Neural progenitor cell (in vitro differentiated cells): ENCODE measurements around the gene RAB3IL1.

Experiments used
- CTCF ChIP-seq: fragments of 200-600 bp; sonication (generic); IDR thresholded peaks from 2 replicates; pipeline ENCODE4 v1.5.1; 2017; ENCODE audit warnings: antibody characterized with exemption, mild to moderate bottlenecking
- EZH2phosphoT487 ChIP-seq: fragments of 200-600 bp; sonication (generic); IDR thresholded peaks from 2 replicates; pipeline ENCODE4 v1.6.1; 2017; ENCODE audit warnings: antibody characterized with exemption

GRCh38 chr11:61918938-61919704, 1.8 kb upstream of the RAB3IL1 start:
- TF ChIP-seq CTCF (no peak), EZH2phosphoT487 (no peak)
